Measurements from ENCODE around the gene ALPK3. TPM values are rescaled to one million over a fixed set of nuclear protein-coding genes. Genes with fewer than 3 reads are reported as not detected.

ALPK3 gene
- total RNA-seq, 1 experiment from 2014 or later: 16.5 TPM

DNA sequence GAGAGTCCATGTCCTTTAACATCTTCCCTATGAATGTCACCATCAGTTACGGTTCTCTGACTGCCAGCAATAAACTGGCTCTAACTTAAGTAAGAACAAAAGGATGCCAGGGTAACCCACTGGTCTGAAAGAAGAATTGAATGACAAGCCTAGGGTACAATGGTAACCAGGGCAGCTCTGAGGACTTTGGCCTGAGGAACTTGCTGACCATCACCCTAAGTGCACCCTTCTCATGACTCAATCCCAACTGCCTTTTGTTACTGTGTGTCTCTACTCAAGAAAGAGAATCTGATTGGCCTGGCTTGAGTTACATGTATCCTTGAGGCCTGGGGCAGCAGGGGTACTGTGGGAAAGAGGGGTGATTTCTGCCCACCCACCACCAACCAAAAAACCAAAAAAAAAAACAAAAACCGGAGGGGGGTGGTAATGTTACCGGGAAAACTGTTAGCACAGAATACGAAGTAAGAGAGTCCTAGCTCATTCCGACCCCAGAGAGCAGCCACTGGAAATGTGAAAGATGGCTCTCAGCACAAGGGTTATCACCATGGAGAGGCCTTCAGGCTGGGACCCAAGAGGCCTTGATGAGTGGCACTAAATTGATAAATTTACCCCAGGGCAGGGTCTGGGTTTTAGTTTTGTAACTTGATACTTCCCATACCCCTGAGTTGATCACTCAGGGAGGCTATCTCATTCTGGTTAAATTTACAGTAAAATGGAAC lies 58.0 kb downstream of the ALPK3 start:
- ChIA-PET CTCF (interaction anchor here (1.2 to 2.7 kb wide), 2 partner anchors 53 to 276 kb away, joined by 3 to 8 read pairs; no protein-coding TSS in a partner anchor), POLR2A (no interaction called here)
- Mint-ChIP-seq H3K36me3 (no peaks in the 10 kb centered on the region), H3K4me1 (peaks cover 16% of the 10 kb centered on the region), H3K27me3 (ENCODE audit: low read depth) (no peaks in the 10 kb centered on the region), H3K4me3 (no peak overlapping the region), H3K27ac (no peak overlapping the region), H3K9me3 (no peaks in the 10 kb centered on the region)
- ATAC-seq: no peak
- no peak for DNase-seq (ENCODE audit: low spot score)
- TF ChIP-seq FOXP1 (CRISPR knock-in tag; IDR thresholded peaks at IDR 0.05; ENCODE audit: borderline replicate concordance): no peak
- TF ChIP-seq ZNF232 (CRISPR knock-in tag; IDR thresholded peaks at IDR 0.05): no peak
- no peak for TF ChIP-seq RELA (CRISPR knock-in tag; IDR thresholded peaks at IDR 0.05; ENCODE audit: borderline replicate concordance)
- no peak for TF ChIP-seq ZNF423 (CRISPR knock-in tag; IDR thresholded peaks at IDR 0.05)
- TF ChIP-seq HMGA2 (CRISPR knock-in tag; IDR thresholded peaks at IDR 0.05): no peak
- TF ChIP-seq, protein P1, sequence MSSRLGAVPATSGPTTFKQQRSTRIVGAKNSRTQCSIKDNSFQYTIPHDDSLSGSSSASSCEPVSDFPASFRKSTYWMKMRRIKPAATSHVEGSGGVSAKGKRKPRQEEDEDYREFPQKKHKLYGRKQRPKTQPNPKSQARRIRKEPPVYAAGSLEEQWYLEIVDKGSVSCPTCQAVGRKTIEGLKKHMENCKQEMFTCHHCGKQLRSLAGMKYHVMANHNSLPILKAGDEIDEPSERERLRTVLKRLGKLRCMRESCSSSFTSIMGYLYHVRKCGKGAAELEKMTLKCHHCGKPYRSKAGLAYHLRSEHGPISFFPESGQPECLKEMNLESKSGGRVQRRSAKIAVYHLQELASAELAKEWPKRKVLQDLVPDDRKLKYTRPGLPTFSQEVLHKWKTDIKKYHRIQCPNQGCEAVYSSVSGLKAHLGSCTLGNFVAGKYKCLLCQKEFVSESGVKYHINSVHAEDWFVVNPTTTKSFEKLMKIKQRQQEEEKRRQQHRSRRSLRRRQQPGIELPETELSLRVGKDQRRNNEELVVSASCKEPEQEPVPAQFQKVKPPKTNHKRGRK (CRISPR knock-in tag; IDR thresholded peaks at IDR 0.05; ENCODE audit: borderline replicate concordance): no peak
- TF ChIP-seq, protein P2, sequence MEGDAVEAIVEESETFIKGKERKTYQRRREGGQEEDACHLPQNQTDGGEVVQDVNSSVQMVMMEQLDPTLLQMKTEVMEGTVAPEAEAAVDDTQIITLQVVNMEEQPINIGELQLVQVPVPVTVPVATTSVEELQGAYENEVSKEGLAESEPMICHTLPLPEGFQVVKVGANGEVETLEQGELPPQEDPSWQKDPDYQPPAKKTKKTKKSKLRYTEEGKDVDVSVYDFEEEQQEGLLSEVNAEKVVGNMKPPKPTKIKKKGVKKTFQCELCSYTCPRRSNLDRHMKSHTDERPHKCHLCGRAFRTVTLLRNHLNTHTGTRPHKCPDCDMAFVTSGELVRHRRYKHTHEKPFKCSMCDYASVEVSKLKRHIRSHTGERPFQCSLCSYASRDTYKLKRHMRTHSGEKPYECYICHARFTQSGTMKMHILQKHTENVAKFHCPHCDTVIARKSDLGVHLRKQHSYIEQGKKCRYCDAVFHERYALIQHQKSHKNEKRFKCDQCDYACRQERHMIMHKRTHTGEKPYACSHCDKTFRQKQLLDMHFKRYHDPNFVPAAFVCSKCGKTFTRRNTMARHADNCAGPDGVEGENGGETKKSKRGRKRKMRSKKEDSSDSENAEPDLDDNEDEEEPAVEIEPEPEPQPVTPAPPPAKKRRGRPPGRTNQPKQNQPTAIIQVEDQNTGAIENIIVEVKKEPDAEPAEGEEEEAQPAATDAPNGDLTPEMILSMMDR (IDR thresholded peaks at IDR 0.05): no peak

DNA sequence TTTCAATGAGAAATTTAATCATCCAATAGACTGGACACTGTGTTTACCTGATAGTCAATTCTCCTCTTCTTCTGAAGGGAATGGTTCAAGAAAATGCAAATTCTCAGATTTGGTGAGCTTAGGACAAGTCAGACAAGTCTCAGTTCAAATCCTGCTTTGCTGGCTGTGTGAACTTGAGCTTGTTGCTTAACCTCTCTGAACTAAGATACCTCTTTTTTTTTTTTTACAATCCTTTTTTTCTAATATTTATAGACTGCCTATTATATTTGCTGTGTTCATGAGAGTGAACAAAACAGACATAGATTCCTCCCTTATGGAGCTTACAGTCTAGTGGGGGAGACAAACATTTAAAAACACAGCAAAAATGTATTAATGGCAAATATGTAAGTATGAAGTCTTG lies 59.1 kb downstream of the ALPK3 start:
- CTCF ChIA-PET: interaction anchor here (0.9 to 2.7 kb wide), 4 partner anchors 12 to 218 kb away, joined by 3 to 8 read pairs (median 6); partner anchors contain the start of gene NMB
- Mint-ChIP-seq H3K27me3 (ENCODE audit: low read depth) (no peaks in the 10 kb centered on the region), H3K36me3 (no peaks in the 10 kb centered on the region), H3K4me3 (no peak overlapping the region), H3K4me1 (peaks cover 16% of the 10 kb centered on the region), H3K9me3 (no peaks in the 10 kb centered on the region), H3K27ac (no peak overlapping the region)
- ATAC-seq (no peak), DNase-seq (ENCODE audit: low spot score) (no peak)
- POLR2A ChIA-PET: no interaction called here
- TF ChIP-seq, protein P3, sequence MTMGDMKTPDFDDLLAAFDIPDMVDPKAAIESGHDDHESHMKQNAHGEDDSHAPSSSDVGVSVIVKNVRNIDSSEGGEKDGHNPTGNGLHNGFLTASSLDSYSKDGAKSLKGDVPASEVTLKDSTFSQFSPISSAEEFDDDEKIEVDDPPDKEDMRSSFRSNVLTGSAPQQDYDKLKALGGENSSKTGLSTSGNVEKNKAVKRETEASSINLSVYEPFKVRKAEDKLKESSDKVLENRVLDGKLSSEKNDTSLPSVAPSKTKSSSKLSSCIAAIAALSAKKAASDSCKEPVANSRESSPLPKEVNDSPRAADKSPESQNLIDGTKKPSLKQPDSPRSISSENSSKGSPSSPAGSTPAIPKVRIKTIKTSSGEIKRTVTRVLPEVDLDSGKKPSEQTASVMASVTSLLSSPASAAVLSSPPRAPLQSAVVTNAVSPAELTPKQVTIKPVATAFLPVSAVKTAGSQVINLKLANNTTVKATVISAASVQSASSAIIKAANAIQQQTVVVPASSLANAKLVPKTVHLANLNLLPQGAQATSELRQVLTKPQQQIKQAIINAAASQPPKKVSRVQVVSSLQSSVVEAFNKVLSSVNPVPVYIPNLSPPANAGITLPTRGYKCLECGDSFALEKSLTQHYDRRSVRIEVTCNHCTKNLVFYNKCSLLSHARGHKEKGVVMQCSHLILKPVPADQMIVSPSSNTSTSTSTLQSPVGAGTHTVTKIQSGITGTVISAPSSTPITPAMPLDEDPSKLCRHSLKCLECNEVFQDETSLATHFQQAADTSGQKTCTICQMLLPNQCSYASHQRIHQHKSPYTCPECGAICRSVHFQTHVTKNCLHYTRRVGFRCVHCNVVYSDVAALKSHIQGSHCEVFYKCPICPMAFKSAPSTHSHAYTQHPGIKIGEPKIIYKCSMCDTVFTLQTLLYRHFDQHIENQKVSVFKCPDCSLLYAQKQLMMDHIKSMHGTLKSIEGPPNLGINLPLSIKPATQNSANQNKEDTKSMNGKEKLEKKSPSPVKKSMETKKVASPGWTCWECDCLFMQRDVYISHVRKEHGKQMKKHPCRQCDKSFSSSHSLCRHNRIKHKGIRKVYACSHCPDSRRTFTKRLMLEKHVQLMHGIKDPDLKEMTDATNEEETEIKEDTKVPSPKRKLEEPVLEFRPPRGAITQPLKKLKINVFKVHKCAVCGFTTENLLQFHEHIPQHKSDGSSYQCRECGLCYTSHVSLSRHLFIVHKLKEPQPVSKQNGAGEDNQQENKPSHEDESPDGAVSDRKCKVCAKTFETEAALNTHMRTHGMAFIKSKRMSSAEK (CRISPR knock-in tag; IDR thresholded peaks at IDR 0.05; ENCODE audit: borderline replicate concordance): no peak
- TF ChIP-seq TEAD1 (CRISPR knock-in tag; IDR thresholded peaks at IDR 0.05) (no peak), GRHL2 (CRISPR knock-in tag; IDR thresholded peaks at IDR 0.05; ENCODE audit: insufficient replicate concordance, severe bottlenecking) (no peak), TCF7 (CRISPR knock-in tag; IDR thresholded peaks at IDR 0.05; ENCODE audit: low read depth) (no peak), ATF1 (CRISPR knock-in tag; IDR thresholded peaks at IDR 0.05) (no peak)
- TF ChIP-seq, protein P2 (IDR thresholded peaks at IDR 0.05): no peak
- TF ChIP-seq, protein P4, sequence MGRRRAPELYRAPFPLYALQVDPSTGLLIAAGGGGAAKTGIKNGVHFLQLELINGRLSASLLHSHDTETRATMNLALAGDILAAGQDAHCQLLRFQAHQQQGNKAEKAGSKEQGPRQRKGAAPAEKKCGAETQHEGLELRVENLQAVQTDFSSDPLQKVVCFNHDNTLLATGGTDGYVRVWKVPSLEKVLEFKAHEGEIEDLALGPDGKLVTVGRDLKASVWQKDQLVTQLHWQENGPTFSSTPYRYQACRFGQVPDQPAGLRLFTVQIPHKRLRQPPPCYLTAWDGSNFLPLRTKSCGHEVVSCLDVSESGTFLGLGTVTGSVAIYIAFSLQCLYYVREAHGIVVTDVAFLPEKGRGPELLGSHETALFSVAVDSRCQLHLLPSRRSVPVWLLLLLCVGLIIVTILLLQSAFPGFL (CRISPR knock-in tag; IDR thresholded peaks at IDR 0.05; ENCODE audit: borderline replicate concordance): no peak
- TF ChIP-seq, protein P5, sequence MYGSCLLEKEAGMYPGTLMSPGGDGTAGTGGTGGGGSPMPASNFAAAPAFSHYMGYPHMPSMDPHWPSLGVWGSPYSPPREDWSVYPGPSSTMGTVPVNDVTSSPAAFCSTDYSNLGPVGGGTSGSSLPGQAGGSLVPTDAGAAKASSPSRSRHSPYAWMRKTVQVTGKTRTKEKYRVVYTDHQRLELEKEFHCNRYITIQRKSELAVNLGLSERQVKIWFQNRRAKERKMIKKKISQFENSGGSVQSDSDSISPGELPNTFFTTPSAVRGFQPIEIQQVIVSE (CRISPR knock-in tag; IDR thresholded peaks at IDR 0.05; ENCODE audit: borderline replicate concordance): no peak
- TF ChIP-seq, protein P6, sequence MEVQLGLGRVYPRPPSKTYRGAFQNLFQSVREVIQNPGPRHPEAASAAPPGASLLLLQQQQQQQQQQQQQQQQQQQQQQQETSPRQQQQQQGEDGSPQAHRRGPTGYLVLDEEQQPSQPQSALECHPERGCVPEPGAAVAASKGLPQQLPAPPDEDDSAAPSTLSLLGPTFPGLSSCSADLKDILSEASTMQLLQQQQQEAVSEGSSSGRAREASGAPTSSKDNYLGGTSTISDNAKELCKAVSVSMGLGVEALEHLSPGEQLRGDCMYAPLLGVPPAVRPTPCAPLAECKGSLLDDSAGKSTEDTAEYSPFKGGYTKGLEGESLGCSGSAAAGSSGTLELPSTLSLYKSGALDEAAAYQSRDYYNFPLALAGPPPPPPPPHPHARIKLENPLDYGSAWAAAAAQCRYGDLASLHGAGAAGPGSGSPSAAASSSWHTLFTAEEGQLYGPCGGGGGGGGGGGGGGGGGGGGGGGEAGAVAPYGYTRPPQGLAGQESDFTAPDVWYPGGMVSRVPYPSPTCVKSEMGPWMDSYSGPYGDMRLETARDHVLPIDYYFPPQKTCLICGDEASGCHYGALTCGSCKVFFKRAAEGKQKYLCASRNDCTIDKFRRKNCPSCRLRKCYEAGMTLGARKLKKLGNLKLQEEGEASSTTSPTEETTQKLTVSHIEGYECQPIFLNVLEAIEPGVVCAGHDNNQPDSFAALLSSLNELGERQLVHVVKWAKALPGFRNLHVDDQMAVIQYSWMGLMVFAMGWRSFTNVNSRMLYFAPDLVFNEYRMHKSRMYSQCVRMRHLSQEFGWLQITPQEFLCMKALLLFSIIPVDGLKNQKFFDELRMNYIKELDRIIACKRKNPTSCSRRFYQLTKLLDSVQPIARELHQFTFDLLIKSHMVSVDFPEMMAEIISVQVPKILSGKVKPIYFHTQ (CRISPR knock-in tag; IDR thresholded peaks at IDR 0.05): no peak
- TF ChIP-seq, protein P7, sequence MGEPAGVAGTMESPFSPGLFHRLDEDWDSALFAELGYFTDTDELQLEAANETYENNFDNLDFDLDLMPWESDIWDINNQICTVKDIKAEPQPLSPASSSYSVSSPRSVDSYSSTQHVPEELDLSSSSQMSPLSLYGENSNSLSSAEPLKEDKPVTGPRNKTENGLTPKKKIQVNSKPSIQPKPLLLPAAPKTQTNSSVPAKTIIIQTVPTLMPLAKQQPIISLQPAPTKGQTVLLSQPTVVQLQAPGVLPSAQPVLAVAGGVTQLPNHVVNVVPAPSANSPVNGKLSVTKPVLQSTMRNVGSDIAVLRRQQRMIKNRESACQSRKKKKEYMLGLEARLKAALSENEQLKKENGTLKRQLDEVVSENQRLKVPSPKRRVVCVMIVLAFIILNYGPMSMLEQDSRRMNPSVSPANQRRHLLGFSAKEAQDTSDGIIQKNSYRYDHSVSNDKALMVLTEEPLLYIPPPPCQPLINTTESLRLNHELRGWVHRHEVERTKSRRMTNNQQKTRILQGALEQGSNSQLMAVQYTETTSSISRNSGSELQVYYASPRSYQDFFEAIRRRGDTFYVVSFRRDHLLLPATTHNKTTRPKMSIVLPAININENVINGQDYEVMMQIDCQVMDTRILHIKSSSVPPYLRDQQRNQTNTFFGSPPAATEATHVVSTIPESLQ (CRISPR knock-in tag; IDR thresholded peaks at IDR 0.05): no peak
